IPS-15b (cell line): Measurements from ENCODE around the gene MAN1C1.

Source experiments
- H3K27me3 ChIP-seq: one replicate; pipeline ENCODE4 v1.6.1; 2013; ENCODE audit warnings: low read length; ENCODE audit not compliant: control insufficient read depth, insufficient read depth
- H3K36me3 ChIP-seq: one replicate; pipeline ENCODE4 v1.6.1; 2013; ENCODE audit warnings: low read length; ENCODE audit not compliant: control insufficient read depth, insufficient read depth
- H3K4me1 ChIP-seq: one replicate; pipeline ENCODE4 v1.6.1; 2013; ENCODE audit warnings: mild to moderate bottlenecking, low read length; ENCODE audit not compliant: control insufficient read depth, insufficient read depth
- H3K4me3 ChIP-seq: one replicate; pipeline ENCODE4 v1.5.1; 2013; ENCODE audit warnings: low read depth, low read length
- H3K9ac ChIP-seq: one replicate; pipeline ENCODE4 v1.6.1; 2013; ENCODE audit warnings: low read depth, mild to moderate bottlenecking, low read length
- H3K9me3 ChIP-seq: one replicate; pipeline ENCODE4 v1.6.1; 2013; ENCODE audit warnings: mild to moderate bottlenecking, low read length; ENCODE audit not compliant: control insufficient read depth, insufficient read depth

MAN1C1 gene

GRCh38 chr1:25672763-25673409, 56.3 kb downstream of the MAN1C1 start:
- H3K36me3 ChIP-seq: no peaks in the 10 kb centered on the region
- H3K9ac ChIP-seq: no peak overlapping the region
- no peaks in the 10 kb centered on the region for H3K27me3 ChIP-seq
- H3K9me3 ChIP-seq: no peaks in the 10 kb centered on the region
- peaks cover 3% of the 10 kb centered on the region for H3K4me1 ChIP-seq
- H3K4me3 ChIP-seq: no peak overlapping the region

GRCh38 chr1:25673456-25673855, 56.9 kb downstream of the MAN1C1 start:
- Histone ChIP-seq H3K4me3 (no peak overlapping the region), H3K9me3 (no peaks in the 10 kb centered on the region), H3K27me3 (no peaks in the 10 kb centered on the region)

GRCh38 chr1:25673962-25674806, 57.6 kb downstream of the MAN1C1 start:
- H3K9me3 ChIP-seq: no peaks in the 10 kb centered on the region
- H3K4me1 ChIP-seq: peaks cover 3% of the 10 kb centered on the region
- no peaks in the 10 kb centered on the region for H3K27me3 ChIP-seq
- no peak overlapping the region for H3K4me3 ChIP-seq
- no peak overlapping the region for H3K9ac ChIP-seq
- H3K36me3 ChIP-seq: no peaks in the 10 kb centered on the region

More at GRCh38 chr1:25673456-25673855, 56.9 kb downstream of the MAN1C1 start:
- H3K9ac ChIP-seq: no peak overlapping the region
- no peaks in the 10 kb centered on the region for H3K36me3 ChIP-seq
- H3K4me1 ChIP-seq: peaks cover 3% of the 10 kb centered on the region

GRCh38 chr1:25674807-25675084, 58.2 kb downstream of the MAN1C1 start:
- Histone ChIP-seq H3K36me3 (no peaks in the 10 kb centered on the region), H3K4me1 (peaks cover 3% of the 10 kb centered on the region)

GRCh38 chr1:25675729-25676476, 59.3 kb downstream of the MAN1C1 start:
- Histone ChIP-seq H3K9ac (no peak overlapping the region), H3K4me3 (no peak overlapping the region)

More at GRCh38 chr1:25674807-25675084, 58.2 kb downstream of the MAN1C1 start:
- Histone ChIP-seq H3K4me3 (no peak overlapping the region), H3K9me3 (no peaks in the 10 kb centered on the region), H3K27me3 (no peaks in the 10 kb centered on the region), H3K9ac (no peak overlapping the region)

GRCh38 chr1:25676488-25676887, 59.9 kb downstream of the MAN1C1 start:
- H3K9me3 ChIP-seq: no peaks in the 10 kb centered on the region
- no peak overlapping the region for H3K4me3 ChIP-seq
- no peak overlapping the region for H3K9ac ChIP-seq
- H3K36me3 ChIP-seq: no peaks in the 10 kb centered on the region
- peaks cover 3% of the 10 kb centered on the region for H3K4me1 ChIP-seq
- H3K27me3 ChIP-seq: no peaks in the 10 kb centered on the region

More at GRCh38 chr1:25675729-25676476, 59.3 kb downstream of the MAN1C1 start:
- H3K27me3 ChIP-seq: no peaks in the 10 kb centered on the region
- H3K36me3 ChIP-seq: no peaks in the 10 kb centered on the region
- peaks cover 3% of the 10 kb centered on the region for H3K4me1 ChIP-seq
- H3K9me3 ChIP-seq: no peaks in the 10 kb centered on the region

GRCh38 chr1:25677193-25677773, 60.7 kb downstream of the MAN1C1 start:
- peaks cover 3% of the 10 kb centered on the region for H3K4me1 ChIP-seq
- H3K9ac ChIP-seq: no peak overlapping the region
- H3K36me3 ChIP-seq: no peaks in the 10 kb centered on the region
- no peaks in the 10 kb centered on the region for H3K9me3 ChIP-seq
- no peaks in the 10 kb centered on the region for H3K27me3 ChIP-seq
- H3K4me3 ChIP-seq: no peak overlapping the region

- H3K4me3 ChIP-seq: no peak overlapping the region
- H3K27me3 ChIP-seq: no peaks in the 10 kb centered on the region
- no peak overlapping the region for H3K9ac ChIP-seq
- peaks cover 3% of the 10 kb centered on the region for H3K4me1 ChIP-seq
- H3K9me3 ChIP-seq: no peaks in the 10 kb centered on the region
- H3K36me3 ChIP-seq: no peaks in the 10 kb centered on the region
Measured at GRCh38 chr1:25679171-25679570, 62.6 kb downstream of the MAN1C1 start.

GRCh38 chr1:25680701-25681100, 64.1 kb downstream of the MAN1C1 start:
- H3K4me1 ChIP-seq: peaks cover 3% of the 10 kb centered on the region
- H3K36me3 ChIP-seq: no peaks in the 10 kb centered on the region
- H3K9me3 ChIP-seq: no peaks in the 10 kb centered on the region
- no peak overlapping the region for H3K4me3 ChIP-seq
- H3K9ac ChIP-seq: no peak overlapping the region
- H3K27me3 ChIP-seq: no peaks in the 10 kb centered on the region

- no peaks in the 10 kb centered on the region for H3K36me3 ChIP-seq
- no peaks in the 10 kb centered on the region for H3K9me3 ChIP-seq
- H3K9ac ChIP-seq: no peak overlapping the region
- H3K4me3 ChIP-seq: no peak overlapping the region
- no peaks in the 10 kb centered on the region for H3K27me3 ChIP-seq
- no peaks in the 10 kb centered on the region for H3K4me1 ChIP-seq
Measured at GRCh38 chr1:25682059-25682601, 65.5 kb downstream of the MAN1C1 start.

- H3K9me3 ChIP-seq: no peaks in the 10 kb centered on the region
- H3K4me1 ChIP-seq: no peaks in the 10 kb centered on the region
- H3K36me3 ChIP-seq: no peaks in the 10 kb centered on the region
- no peaks in the 10 kb centered on the region for H3K27me3 ChIP-seq
- no peak overlapping the region for H3K4me3 ChIP-seq
- H3K9ac ChIP-seq: no peak overlapping the region
Measured at GRCh38 chr1:25683177-25683576, 66.6 kb downstream of the MAN1C1 start.
